SU-DHL-6 (cell line): ENCODE measurements around the gene TKFC.

Experiments
- CTCF ChIP-seq: fragments of 200-600 bp; sonication (generic); IDR thresholded peaks from one replicate; pipeline ENCODE4 v1.5.1; 2017; ENCODE audit warnings: antibody characterized with exemption, mild to moderate bottlenecking, low read length, moderate library complexity; ENCODE audit not compliant: insufficient read depth, poor library complexity, severe bottlenecking
- EZH2phosphoT487 ChIP-seq: fragments of 200-600 bp; sonication (generic), shearing (Covaris generic); conservative IDR thresholded peaks from 2 replicates; pipeline ENCODE4 v1.6.1; 2018; ENCODE audit warnings: mild to moderate bottlenecking, antibody characterized with exemption, low read length, moderate library complexity, mixed read lengths

GRCh38 chr11:61303725-61304124 lies 29.3 kb upstream of the TKFC start:
- TF ChIP-seq CTCF (no peak), EZH2phosphoT487 (no peak)
